Measurements from ENCODE around the gene USP3. TPM values are rescaled to one million over a fixed set of nuclear protein-coding genes. Genes with fewer than 3 reads are reported as not detected.

The USP3 gene
- total and polyA plus RNA-seq, 2 donors (not counting 3 experiments of a cell fraction or from before 2014, with no cell fraction given) = 18.8 to 52.4 TPM

- BruUV-seq (replicated peaks) = no TSS peak
- H3K9me3 ChIP-seq (replicated peaks; ENCODE audit: control insufficient read depth, insufficient read depth, low read length) = no peaks in the 10 kb centered on the region
- H3K27ac ChIP-seq (ENCODE audit: insufficient read depth, low read depth, low read length) = no peak overlapping the region
- no peak overlapping the region for H3K4me2 ChIP-seq (ENCODE audit: insufficient read depth, low read length)
- H3K27me3 ChIP-seq (ENCODE audit: control insufficient read depth in 2 of 2, insufficient read depth in 2 of 2, low read length in 2 of 2) = no peaks in the 10 kb centered on the region
- H3K4me1 ChIP-seq (ENCODE audit: control insufficient read depth, extremely low read depth, insufficient read depth, low read length) = peaks cover 6% of the 10 kb centered on the region
- DNase-seq (ENCODE audit: low read depth, low spot score) (no peak), FAIRE-seq (no peak)
- peaks cover 99% of the 10 kb centered on the region for H3K79me2 ChIP-seq (ENCODE audit: control insufficient read depth, insufficient read depth, low read length)
- ChIA-PET CTCF (interaction anchor here (1.2 kb wide), 1 partner anchor 25 kb away, joined by 3 read pairs; no protein-coding TSS in a partner anchor), POLR2A (no interaction called here)
- H2AFZ ChIP-seq (ENCODE audit: low read depth, low read length) = no peak overlapping the region
- H4K20me1 ChIP-seq (replicated peaks; ENCODE audit: control insufficient read depth, extremely low read depth, insufficient read depth, low read length) = peaks cover 9% of the 10 kb centered on the region
- H3K9me1 ChIP-seq (replicated peaks; ENCODE audit: control insufficient read depth, extremely low read depth, insufficient read depth, low read length) = no peaks in the 10 kb centered on the region
- H3K4me3 ChIP-seq (replicated peaks in 1 of 3; ENCODE audit: insufficient read depth in 1 of 3, low read depth in 1 of 3, low read length in 3 of 3) = no peak overlapping the region
- dilution Hi-C loops (cut with MboI; ENCODE audit: extremely low pct_ligation_motif_present, low sequenced_read_pairs) = no loop called here
- no peaks in the 10 kb centered on the region for H3K36me3 ChIP-seq (ENCODE audit: control insufficient read depth in 2 of 2, extremely low read depth in 1 of 2, insufficient read depth in 2 of 2, low read length in 2 of 2)
- H3K9ac ChIP-seq (replicated peaks; ENCODE audit: extremely low read depth, insufficient read depth, low read length) = no peak overlapping the region
- TF ChIP-seq POLR2A (IDR thresholded peaks at IDR 0.05; ENCODE audit: low read depth, low read length) (no peak), GATA2 (IDR thresholded peaks at IDR 0.05; ENCODE audit: insufficient read depth, insufficient read length, low read depth, low read length) (no peak), CTCF (IDR thresholded peaks at IDR 0.05; ENCODE audit: extremely low read depth in 1 of 2, insufficient read depth in 1 of 2, low read depth in 1 of 2, low read length in 2 of 2) (no peak), JUN (IDR thresholded peaks at IDR 0.05; ENCODE audit: borderline replicate concordance, insufficient read depth, insufficient read length, low read depth) (no peak), MYC (IDR thresholded peaks at IDR 0.05; ENCODE audit: low read depth, low read length) (no peak), FOS (IDR thresholded peaks at IDR 0.05; ENCODE audit: borderline replicate concordance, insufficient read depth, low read length) (no peak), POLR2AphosphoS5 (IDR thresholded peaks at IDR 0.05; ENCODE audit: insufficient read depth, low read depth, low read length) (no peak), EZH2 (IDR thresholded peaks at IDR 0.05; ENCODE audit: borderline replicate concordance, low read depth, low read length, severe bottlenecking) (no peak), MAX (IDR thresholded peaks at IDR 0.05; ENCODE audit: insufficient read depth, insufficient read length) (no peak)
- intact Hi-C loops (cut with micrococcal nuclease) = no loop called here
These were observed 23.8 kb downstream of the USP3 start for GRCh38 chr15:63528138-63528659.

Data from endothelial cell of umbilical vein (primary cell).